ENCODE results near the gene BLOC1S3. TPM values are rescaled to one million over a fixed set of nuclear protein-coding genes. Genes with fewer than 3 reads are reported as not detected.
A peak's percentile ranks its signal among the peaks of the same experiment; 100 is the strongest.

BLOC1S3 gene
- total and polyA plus RNA-seq, 2 of the 13 experiments (the other 11 are each of a cell fraction or from before 2014, with no cell fraction given), result 4.3 to 4.8 TPM

- no peak overlapping the region for H2AFZ ChIP-seq (ENCODE audit: low read length)
- no peaks in the 10 kb centered on the region for H3K36me3 ChIP-seq (replicated peaks in 1 of 2; ENCODE audit: control insufficient read depth in 1 of 2, insufficient read depth in 2 of 2, low read length in 2 of 2)
- no peak overlapping the region for H3K27ac ChIP-seq (ENCODE audit: extremely low read length, insufficient read depth, low read length)
- no peak overlapping the region for H3K4me2 ChIP-seq (ENCODE audit: low read depth, low read length)
- H4K20me1 ChIP-seq (ENCODE audit: insufficient read depth, low read length), result no peaks in the 10 kb centered on the region
- H3K4me1 ChIP-seq (ENCODE audit: insufficient read depth, low read length), result peaks cover 91% of the 10 kb centered on the region
- FAIRE-seq (no peak), ATAC-seq (no peak), DNase-seq (ENCODE audit: low spot score) (no peak)
- WGBS (ENCODE audit: low lambda C conversion rate), result 80% methylated on average over 5 of the region's 18 CpGs
- BruUV-seq (replicated peaks), result no TSS peak
- H3K79me2 ChIP-seq (ENCODE audit: insufficient read depth, low read length), result no peaks in the 10 kb centered on the region
- in situ Hi-C loops (cut with HindIII; ENCODE audit: extremely low pct_ligation_motif_present, low pct_unique_long_range_greater_than_20kb), result no loop called here
- POLR2A ChIA-PET, result interaction anchor here (0.6 kb wide), 1 partner anchor 21 kb away, joined by 3 read pairs; no protein-coding TSS in a partner anchor
- intact Hi-C loops (cut with micrococcal nuclease; ENCODE audit: unreplicated experiment), result no loop called here
- H3K9me3 ChIP-seq (ENCODE audit: low read length), result no peaks in the 10 kb centered on the region
- H3K27me3 ChIP-seq (ENCODE audit: control insufficient read depth in 1 of 2, insufficient read depth in 2 of 2, low read length in 2 of 2), result peaks cover 12 to 41% of the 10 kb centered on the region in 2 experiments; a peak in 4 of 5 replicates
- TF ChIP-seq ZNF704 (CRISPR knock-in tag; IDR thresholded peaks at IDR 0.05; ENCODE audit: borderline replicate concordance) (no peak), UBTF (CRISPR knock-in tag; IDR thresholded peaks at IDR 0.05) (0 out of 2 replicates have a peak, but pooled peaks have one; percentile 11), TCF7 (IDR thresholded peaks at IDR 0.05; ENCODE audit: low read depth) (no peak), ZNF337 (CRISPR knock-in tag; IDR thresholded peaks at IDR 0.05; ENCODE audit: borderline replicate concordance, low read depth) (no peak)
- CTCF ChIA-PET (ENCODE audit: low intra/inter-chr PET ratio, low total read pairs), result interaction anchor here (1.8 kb wide), 1 partner anchor 25 kb away, joined by 8 read pairs; no protein-coding TSS in a partner anchor
- H3K4me3 ChIP-seq (replicated peaks in 1 of 3; ENCODE audit: insufficient read depth in 1 of 3, low read depth in 2 of 3, low read length in 3 of 3), result no peak overlapping the region
- H3K9ac ChIP-seq (ENCODE audit: insufficient read depth, low read depth, low read length), result no peak overlapping the region
Observed at GRCh38 chr19:45162608-45163143, 15.9 kb upstream of the BLOC1S3 start.

Data from HepG2 (cell line).